Neuronal stem cell (in vitro differentiated cells): ENCODE results near the gene RGS14.
A peak's percentile ranks its signal among the peaks of the same experiment; 100 is the strongest.

Source experiments
- DNase-seq: peaks from one replicate; pipeline ENCODE4 v3.0.0-alpha.2; 2013; ENCODE audit warnings: low spot score
- H2AFZ ChIP-seq: one replicate; pipeline ENCODE4 v1.6.1; 2013; ENCODE audit warnings: mild to moderate bottlenecking, low read length, inconsistent platforms
- H2AK5ac ChIP-seq: 2 replicates; pipeline ENCODE4 v1.6.1; 2013; ENCODE audit warnings: low read depth, mild to moderate bottlenecking, inconsistent platforms, low read length, moderate library complexity, mixed read lengths
- H2BK120ac ChIP-seq: 2 replicates; pipeline ENCODE4 v1.6.1; 2013; ENCODE audit warnings: low read depth, mild to moderate bottlenecking, inconsistent platforms, low read length, moderate library complexity, mixed read lengths
- H2BK12ac ChIP-seq: one replicate; pipeline ENCODE4 v1.6.1; 2013; ENCODE audit warnings: low read length, inconsistent platforms
- H2BK15ac ChIP-seq: 2 replicates; pipeline ENCODE4 v1.6.1; 2013; ENCODE audit warnings: mild to moderate bottlenecking, low read length, inconsistent platforms, mixed read lengths
- H2BK5ac ChIP-seq: one replicate; pipeline ENCODE4 v1.6.1; 2013; ENCODE audit warnings: inconsistent platforms, mild to moderate bottlenecking, low read length, moderate library complexity
- H3K14ac ChIP-seq: one replicate; pipeline ENCODE4 v1.6.1; 2013; ENCODE audit warnings: low read length, inconsistent platforms
- H3K18ac ChIP-seq: 2 replicates; pipeline ENCODE4 v1.6.1; 2013; ENCODE audit warnings: low read length, inconsistent platforms
- H3K23ac ChIP-seq: 2 replicates; pipeline ENCODE4 v1.6.1; 2013; ENCODE audit warnings: low read depth, mild to moderate bottlenecking, mixed read lengths, low read length, inconsistent platforms; ENCODE audit not compliant: poor library complexity
- H3K27ac ChIP-seq: replicated peaks from 3 replicates; pipeline ENCODE4 v1.5.1; 2013; ENCODE audit warnings: low read length, inconsistent platforms
- H3K27me3 ChIP-seq, 3 experiments: 2 replicates each; pipeline ENCODE4 v1.6.1; 2013; ENCODE audit warnings: low read length in 3 of 3, mild to moderate bottlenecking in 2 of 3, inconsistent platforms in 1 of 3, low read depth in 1 of 3, mixed read lengths in 1 of 3, moderate library complexity in 1 of 3; ENCODE audit not compliant: control insufficient read depth in 3 of 3, insufficient read depth in 3 of 3
- H3K36me3 ChIP-seq, 2 donors: replicated peaks in 1 of 2; 2 replicates each; pipeline ENCODE4 v1.6.1; 2013; ENCODE audit warnings: low read length in 2 of 2; ENCODE audit not compliant: control insufficient read depth in 2 of 2, insufficient read depth in 2 of 2
- H3K4ac ChIP-seq: 2 replicates; pipeline ENCODE4 v1.6.1; 2013; ENCODE audit warnings: inconsistent platforms, mild to moderate bottlenecking, low read length, moderate library complexity
- H3K4me1 ChIP-seq, 2 donors: 1 replicate in 1 of 2; 2 replicates in 1 of 2; pipeline ENCODE4 v1.6.1; 2013; ENCODE audit warnings: low read length in 2 of 2, low read depth in 1 of 2; ENCODE audit not compliant: control insufficient read depth in 2 of 2, insufficient read depth in 1 of 2
- H3K4me2 ChIP-seq: one replicate; pipeline ENCODE4 v1.6.1; 2013; ENCODE audit warnings: mild to moderate bottlenecking, low read length, inconsistent platforms; ENCODE audit not compliant: insufficient read depth, poor library complexity, severe bottlenecking
- H3K4me3 ChIP-seq, 2 donors: 2 replicates each; pipeline ENCODE4 v1.5.1; 2013; ENCODE audit warnings: low read length in 2 of 2, mild to moderate bottlenecking in 2 of 2, inconsistent platforms in 1 of 2, moderate library complexity in 1 of 2
- H3K79me1 ChIP-seq: one replicate; pipeline ENCODE4 v1.6.1; 2013; ENCODE audit warnings: low read depth, mild to moderate bottlenecking, inconsistent platforms, low read length, moderate library complexity
- H3K9ac ChIP-seq: one replicate; pipeline ENCODE4 v1.6.1; 2013; ENCODE audit warnings: mild to moderate bottlenecking, low read depth, low read length, inconsistent platforms; ENCODE audit not compliant: poor library complexity
- H3K9me3 ChIP-seq, 2 donors: replicated peaks in 1 of 2; 2 replicates each; pipeline versions ENCODE3 to v1.6.1; 2013; ENCODE audit warnings: low read length in 2 of 2, mild to moderate bottlenecking in 2 of 2, inconsistent platforms in 1 of 2, low read depth in 1 of 2, mixed read lengths in 1 of 2, moderate library complexity in 1 of 2; ENCODE audit not compliant: control insufficient read depth in 2 of 2, insufficient read depth in 1 of 2
- H4K8ac ChIP-seq: one replicate; pipeline ENCODE4 v1.6.1; 2013; ENCODE audit warnings: low read depth, mild to moderate bottlenecking, inconsistent platforms, low read length, moderate library complexity
- H4K91ac ChIP-seq: one replicate; pipeline ENCODE4 v1.6.1; 2013; ENCODE audit warnings: low read length, low read depth, mild to moderate bottlenecking, inconsistent platforms; ENCODE audit not compliant: poor library complexity
- WGBS, 2 donors: extraction: QIAGEN DNeasy Blood & Tissue Kit; methylation state at CpG; one replicate each; pipeline ENCODE4 v1.1.7; 2013; ENCODE audit warnings: missing lambda C conversion rate in 2 of 2, mixed read lengths in 1 of 2; ENCODE audit not compliant: insufficient read length in 2 of 2, insufficient replicate concordance in 1 of 2; ENCODE audit errors: extremely low coverage in 2 of 2; 5-methylcytosine and 5-hydroxymethylcytosine counted together

Gene RGS14

DNA sequence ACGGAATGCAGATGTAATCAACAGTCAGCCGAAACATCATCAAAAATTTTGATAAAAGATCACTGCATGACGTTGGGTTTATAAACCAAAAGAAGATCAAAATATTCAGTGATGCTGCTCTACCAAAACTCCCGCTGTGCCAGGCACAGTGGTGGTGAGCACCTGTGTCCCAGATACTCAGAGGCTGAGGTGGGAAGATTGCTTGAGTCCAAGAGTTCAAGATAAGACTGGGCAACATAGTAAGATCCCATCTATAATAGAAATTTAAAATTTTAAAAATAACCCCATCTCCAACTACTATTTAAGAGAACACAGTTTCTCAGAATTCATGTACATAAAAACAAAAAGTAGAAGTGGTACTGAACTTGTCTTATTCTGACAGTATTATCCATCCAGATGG, 10.0 kb upstream of the RGS14 start:
- Histone ChIP-seq H3K9ac (no peak overlapping the region), H3K4me1 (peaks cover 8 to 9% of the 10 kb centered on the region in 2 donors), H2BK15ac (no peak overlapping the region), H3K27me3 (no peaks in the 10 kb centered on the region), H3K9me3 (no peaks in the 10 kb centered on the region), H4K8ac (no peak overlapping the region), H2AK5ac (no peak overlapping the region), H4K91ac (no peak overlapping the region), H3K23ac (no peak overlapping the region), H3K14ac (no peak overlapping the region), H3K4ac (no peak overlapping the region), H3K36me3 (peaks cover 4 to 47% of the 10 kb centered on the region in 2 donors), H3K4me2 (no peak overlapping the region), H3K4me3 (no peak overlapping the region), H2BK5ac (no peak overlapping the region), H3K79me1 (peaks cover 11% of the 10 kb centered on the region), H2BK120ac (no peak overlapping the region), H3K27ac (no peak overlapping the region), H2BK12ac (no peak overlapping the region), H3K18ac (no peak overlapping the region), H2AFZ (no peak overlapping the region)
- DNase-seq, result no peak
- WGBS, 2 donors, result no CpG with 5 or more reads among the region's 4 CpGs

DNA sequence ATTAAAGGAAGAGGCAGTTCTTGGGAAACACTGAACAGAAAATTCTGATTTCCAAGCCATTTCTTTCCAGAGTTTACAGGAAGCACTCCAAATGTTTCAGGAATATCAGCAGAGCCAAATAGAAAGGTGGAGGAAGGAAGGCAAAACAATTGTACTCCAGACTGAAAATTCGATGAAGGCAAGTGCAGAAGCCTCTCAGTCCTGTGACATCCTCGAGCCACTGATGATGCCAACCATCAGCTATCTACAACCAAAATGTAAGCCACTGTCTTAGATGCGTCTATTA, 8.4 kb upstream of the RGS14 start:
- H2BK120ac ChIP-seq, result no peak overlapping the region
- no CpG with 5 or more reads among the region's 3 CpGs for WGBS, 2 donors

DNA sequence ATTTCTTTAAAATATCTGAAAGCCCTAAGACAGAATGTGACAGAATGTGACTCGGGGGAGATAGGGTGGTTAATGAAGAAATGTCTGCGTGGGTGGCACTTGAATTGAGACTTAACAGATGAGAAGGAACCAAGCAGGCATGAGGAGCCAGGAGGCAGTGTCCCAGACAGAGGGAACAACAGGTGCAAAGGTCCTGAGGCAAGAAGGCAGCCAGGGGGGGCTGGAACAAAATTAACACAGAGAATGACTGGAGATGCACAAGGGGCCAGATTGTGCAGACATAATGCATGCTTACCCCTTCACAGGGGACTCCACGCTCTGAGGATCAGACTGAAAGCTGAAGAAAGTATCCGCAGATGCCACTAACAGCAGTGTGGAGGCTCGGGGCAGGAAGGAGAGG, 8.0 kb upstream of the RGS14 start:
- Histone ChIP-seq H4K8ac (no peak overlapping the region), H2AFZ (no peak overlapping the region), H2BK12ac (no peak overlapping the region), H4K91ac (no peak overlapping the region), H3K4me1 (peaks cover 8 to 9% of the 10 kb centered on the region in 2 donors), H3K4me2 (peak overlapping the region; percentile 28), H2BK5ac (no peak overlapping the region), H3K18ac (no peak overlapping the region), H3K23ac (no peak overlapping the region), H3K36me3 (peaks cover 4 to 39% of the 10 kb centered on the region in 2 donors), H3K79me1 (peaks cover 11% of the 10 kb centered on the region), H3K9me3 (no peaks in the 10 kb centered on the region), H3K4me3 (peak overlapping the region in 1 of 2 donors; percentile 64), H3K27me3 (no peaks in the 10 kb centered on the region), H2BK120ac (no peak overlapping the region), H3K9ac (no peak overlapping the region), H2AK5ac (no peak overlapping the region), H3K14ac (no peak overlapping the region), H2BK15ac (no peak overlapping the region), H3K27ac (no peak overlapping the region), H3K4ac (no peak overlapping the region)
- WGBS, 2 donors, result no CpG with 5 or more reads among the region's 5 CpGs
- no peak for DNase-seq

More for the DNA sequence above, 8.4 kb upstream of the RGS14 start:
- Histone ChIP-seq H3K4ac (no peak overlapping the region), H3K14ac (no peak overlapping the region), H3K4me2 (no peak overlapping the region), H3K36me3 (peaks cover 4 to 39% of the 10 kb centered on the region in 2 donors), H3K9me3 (no peaks in the 10 kb centered on the region), H2BK5ac (no peak overlapping the region), H3K23ac (no peak overlapping the region), H3K4me1 (peaks cover 8 to 9% of the 10 kb centered on the region in 2 donors), H2BK12ac (no peak overlapping the region), H3K9ac (no peak overlapping the region), H2AFZ (no peak overlapping the region), H4K91ac (no peak overlapping the region), H3K79me1 (peaks cover 11% of the 10 kb centered on the region), H3K27ac (no peak overlapping the region), H3K18ac (no peak overlapping the region), H2BK15ac (no peak overlapping the region), H3K27me3 (no peaks in the 10 kb centered on the region), H4K8ac (no peak overlapping the region), H2AK5ac (no peak overlapping the region), H3K4me3 (no peak overlapping the region)
- DNase-seq, result no peak

DNA sequence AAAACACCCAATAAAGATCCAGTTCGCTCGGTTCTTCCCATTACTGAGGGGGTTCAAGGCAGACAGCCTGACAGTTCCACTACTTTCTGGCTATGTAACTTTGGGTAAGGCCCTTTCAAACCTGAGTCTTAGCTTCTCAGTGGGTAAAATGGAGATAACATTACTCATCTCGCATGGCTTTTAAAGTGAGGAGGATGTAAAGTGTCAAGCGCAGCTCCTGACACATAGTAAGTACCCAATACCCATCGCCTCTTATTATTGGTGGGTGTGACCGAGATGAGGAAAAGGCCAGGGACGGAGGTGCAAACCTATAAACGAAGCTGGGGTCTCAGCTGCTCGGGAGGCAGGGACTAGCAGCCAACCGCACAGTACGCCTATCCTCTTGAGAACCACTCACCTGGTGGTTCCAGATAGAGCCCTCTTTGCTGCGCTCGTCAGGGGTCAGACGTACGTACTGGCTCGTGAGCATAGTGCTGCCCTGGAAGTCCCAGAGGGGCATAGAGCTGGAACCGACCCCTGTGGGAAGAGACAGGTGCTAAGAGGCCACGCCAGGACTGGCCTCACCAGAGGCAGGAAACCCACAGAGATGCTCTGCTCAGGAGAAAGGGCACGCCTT, 6.8 kb upstream of the RGS14 start:
- Histone ChIP-seq H2BK15ac (no peak overlapping the region), H2AFZ (peak overlapping the region; percentile 99), H2BK12ac (no peak overlapping the region), H3K4ac (peak overlapping the region; percentile 8), H3K4me3 (peak overlapping the region; percentile 64 to 81), H3K4me1 (peaks cover 8 to 9% of the 10 kb centered on the region in 2 donors), H3K9me3 (no peaks in the 10 kb centered on the region), H3K4me2 (peak overlapping the region; percentile 97), H3K27me3 (peaks cover 0 to 1% (median 0%) of the 10 kb centered on the region in 3 experiments), H3K79me1 (peaks cover 11% of the 10 kb centered on the region), H3K23ac (peak overlapping the region; percentile 1), H2BK120ac (no peak overlapping the region), H3K9ac (peak overlapping the region; percentile 96), H2BK5ac (peak overlapping the region; percentile 97), H3K14ac (no peak overlapping the region), H3K36me3 (peaks cover 4 to 31% of the 10 kb centered on the region in 2 donors), H2AK5ac (peak overlapping the region; percentile 72), H3K27ac (no peak overlapping the region), H4K91ac (no peak overlapping the region), H3K18ac (peak overlapping the region; percentile 84), H4K8ac (peak overlapping the region; percentile 66)
- no peak for DNase-seq
- no CpG with 5 or more reads among the region's 19 CpGs for WGBS, 2 donors
